Activated T-helper 17 cell treated with anti-CD3 and anti-CD28 coated beads, Interleukin-2, amount 50 U/mL, for 72 hours (primary cell): ENCODE data around the gene GSTA1. TPM values are rescaled to one million over a fixed set of nuclear protein-coding genes. Genes with fewer than 3 reads are reported as not detected.
"Not testable (repeated sequence)": the region's sequence is repeated elsewhere in the genome, so short reads cannot be mapped to it uniquely, and the experiment has no call there.

Experiments used
- ATAC-seq: fragments of 150-1000 bp; cut with Tn5 transposase; replicated peaks from 2 replicates; pipeline ENCODE4 v1.10.0; 2021; ENCODE audit warnings: mild to moderate bottlenecking, moderate library complexity
- H3K27ac Mint-ChIP-seq: one replicate; pipeline ENCODE4 v1.8.0; 2022; ENCODE audit warnings: mixed read lengths
- H3K27me3 Mint-ChIP-seq: one replicate; pipeline ENCODE4 v1.8.0; 2022; ENCODE audit warnings: mixed read lengths
- H3K36me3 Mint-ChIP-seq: one replicate; pipeline ENCODE4 v1.8.0; 2022; ENCODE audit warnings: low read depth, mild to moderate bottlenecking, mixed read lengths
- H3K4me1 Mint-ChIP-seq: one replicate; pipeline ENCODE4 v1.8.0; 2022; ENCODE audit warnings: mixed read lengths
- H3K4me3 Mint-ChIP-seq: one replicate; pipeline ENCODE4 v1.8.0; 2022; ENCODE audit warnings: mild to moderate bottlenecking, mixed read lengths
- H3K9me3 Mint-ChIP-seq: one replicate; pipeline ENCODE4 v1.8.0; 2022; ENCODE audit warnings: mixed read lengths
- total RNA-seq, 2 donors: library from RNA; stranded (reverse); gene quantifications; one replicate each; pipeline ENCODE4 v1.2.3, GENCODE V29; 2022

The GSTA1 gene
- total RNA-seq, 2 donors from 2014 or later: not detected

- ATAC-seq: no peak
- H3K9me3 Mint-ChIP-seq: peaks cover 4% of the 10 kb centered on the region
- H3K4me1 Mint-ChIP-seq: no peaks in the 10 kb centered on the region
- no peak overlapping the region for H3K27ac Mint-ChIP-seq
- no peak overlapping the region for H3K4me3 Mint-ChIP-seq
- peaks cover 26% of the 10 kb centered on the region for H3K27me3 Mint-ChIP-seq
- H3K36me3 Mint-ChIP-seq: no peaks in the 10 kb centered on the region
Observed at GRCh38 chr6:52786249-52786956, 17.2 kb downstream of the GSTA1 start.

- not testable (repeated sequence) for H3K4me3 Mint-ChIP-seq, ATAC-seq, H3K9me3 Mint-ChIP-seq, H3K36me3 Mint-ChIP-seq, H3K27ac Mint-ChIP-seq, H3K4me1 Mint-ChIP-seq
- peaks cover 40% of the 10 kb centered on the region for H3K27me3 Mint-ChIP-seq
Observed at GRCh38 chr6:52782696-52783274, 20.8 kb downstream of the GSTA1 start.

GRCh38 chr6:52782209-52782608 lies 21.4 kb downstream of the GSTA1 start:
- H3K36me3 Mint-ChIP-seq: not testable (repeated sequence)

GRCh38 chr6:52779237-52779636 lies 24.4 kb downstream of the GSTA1 start:
- H3K27ac Mint-ChIP-seq: no peak overlapping the region
- H3K27me3 Mint-ChIP-seq: peaks cover 43% of the 10 kb centered on the region
- ATAC-seq: no peak
- peaks cover 4% of the 10 kb centered on the region for H3K9me3 Mint-ChIP-seq
- H3K36me3 Mint-ChIP-seq: no peaks in the 10 kb centered on the region
- no peaks in the 10 kb centered on the region for H3K4me1 Mint-ChIP-seq
- H3K4me3 Mint-ChIP-seq: no peak overlapping the region

More at GRCh38 chr6:52782209-52782608, 21.4 kb downstream of the GSTA1 start:
- ATAC-seq, H3K4me1 Mint-ChIP-seq, H3K9me3 Mint-ChIP-seq, H3K4me3 Mint-ChIP-seq, H3K27ac Mint-ChIP-seq: not testable (repeated sequence)
- peaks cover 40% of the 10 kb centered on the region for H3K27me3 Mint-ChIP-seq

GRCh38 chr6:52776711-52777351 lies 26.8 kb downstream of the GSTA1 start:
- not testable (repeated sequence) for H3K9me3 Mint-ChIP-seq, ATAC-seq, H3K4me1 Mint-ChIP-seq, H3K27ac Mint-ChIP-seq, H3K36me3 Mint-ChIP-seq, H3K4me3 Mint-ChIP-seq
- peaks cover 39% of the 10 kb centered on the region for H3K27me3 Mint-ChIP-seq

- not testable (repeated sequence) for ATAC-seq, H3K36me3 Mint-ChIP-seq, H3K9me3 Mint-ChIP-seq, H3K27ac Mint-ChIP-seq, H3K4me1 Mint-ChIP-seq, H3K4me3 Mint-ChIP-seq, H3K27me3 Mint-ChIP-seq
Observed at GRCh38 chr6:52769399-52769798, 34.2 kb downstream of the GSTA1 start.

GRCh38 chr6:52767658-52768057 lies 36.0 kb downstream of the GSTA1 start:
- not testable (repeated sequence) for ATAC-seq, H3K27ac Mint-ChIP-seq, H3K4me1 Mint-ChIP-seq, H3K9me3 Mint-ChIP-seq, H3K36me3 Mint-ChIP-seq, H3K4me3 Mint-ChIP-seq, H3K27me3 Mint-ChIP-seq

- not testable (repeated sequence) for H3K4me1 Mint-ChIP-seq, ATAC-seq, H3K27ac Mint-ChIP-seq, H3K4me3 Mint-ChIP-seq, H3K27me3 Mint-ChIP-seq, H3K9me3 Mint-ChIP-seq, H3K36me3 Mint-ChIP-seq
Observed at GRCh38 chr6:52763322-52763916, 40.2 kb downstream of the GSTA1 start, which contains the start of gene GSTA2. TSS of gene GSTA2 (minus strand) at chr6:52763475. CDS start at chr6:52757947, 5,528 bp downstream.

- H3K9me3 Mint-ChIP-seq, H3K27ac Mint-ChIP-seq, H3K27me3 Mint-ChIP-seq, H3K36me3 Mint-ChIP-seq, H3K4me3 Mint-ChIP-seq, H3K4me1 Mint-ChIP-seq, ATAC-seq: not testable (repeated sequence)
Observed at GRCh38 chr6:52761673-52762491, 41.7 kb downstream of the GSTA1 start.

- no peaks in the 10 kb centered on the region for H3K4me1 Mint-ChIP-seq
- H3K4me3 Mint-ChIP-seq: no peak overlapping the region
- no peak overlapping the region for H3K27ac Mint-ChIP-seq
- no peak for ATAC-seq
- H3K9me3 Mint-ChIP-seq: no peaks in the 10 kb centered on the region
- peaks cover 6% of the 10 kb centered on the region for H3K27me3 Mint-ChIP-seq
- H3K36me3 Mint-ChIP-seq: no peaks in the 10 kb centered on the region
Observed at GRCh38 chr6:52760105-52760765, 43.4 kb downstream of the GSTA1 start.

GRCh38 chr6:52759085-52759484 lies 44.5 kb downstream of the GSTA1 start:
- H3K27ac Mint-ChIP-seq: no peak overlapping the region
- no peak for ATAC-seq
- H3K9me3 Mint-ChIP-seq: no peaks in the 10 kb centered on the region
- H3K4me1 Mint-ChIP-seq: no peaks in the 10 kb centered on the region
- peaks cover 12% of the 10 kb centered on the region for H3K27me3 Mint-ChIP-seq
- no peak overlapping the region for H3K4me3 Mint-ChIP-seq
- H3K36me3 Mint-ChIP-seq: no peaks in the 10 kb centered on the region

- not testable (repeated sequence) for ATAC-seq, H3K27ac Mint-ChIP-seq, H3K9me3 Mint-ChIP-seq, H3K4me1 Mint-ChIP-seq, H3K4me3 Mint-ChIP-seq, H3K36me3 Mint-ChIP-seq
- peaks cover 12% of the 10 kb centered on the region for H3K27me3 Mint-ChIP-seq
Observed at GRCh38 chr6:52757651-52758338, 45.8 kb downstream of the GSTA1 start.

GRCh38 chr6:52754443-52754842 lies 49.2 kb downstream of the GSTA1 start:
- no peak for ATAC-seq
- no peaks in the 10 kb centered on the region for H3K4me1 Mint-ChIP-seq
- no peaks in the 10 kb centered on the region for H3K9me3 Mint-ChIP-seq
- H3K27ac Mint-ChIP-seq: no peak overlapping the region
- peaks cover 9% of the 10 kb centered on the region for H3K27me3 Mint-ChIP-seq
- H3K36me3 Mint-ChIP-seq: no peaks in the 10 kb centered on the region
- H3K4me3 Mint-ChIP-seq: no peak overlapping the region
